Spleen (tissue), 7 donors: ENCODE measurements around the gene DEFB128.

Experiments
- POLR2A ChIP-seq, 3 donors: fragments of 450-650 bp; IDR thresholded peaks; one replicate each; pipeline ENCODE4 v1.5.1; 2017; ENCODE audit warnings: antibody characterized with exemption in 3 of 3, mild to moderate bottlenecking in 1 of 3
- TF ChIP-seq, protein P1 (sequence below), 11 experiments: fragments of 200-600 bp in 7 of 11; fragments of 450-650 bp in 4 of 11; sonication (generic) in 4 of 11; IDR thresholded peaks in 8 of 11; conservative IDR thresholded peaks in 3 of 11; 1 replicate in 7 of 11; 2 replicates in 4 of 11; pipeline versions ENCODE4 v1.4.0 to v1.8.0; 2016 to 2021; ENCODE audit warnings: antibody characterized with exemption in 11 of 11, inconsistent platforms in 4 of 11, mild to moderate bottlenecking in 1 of 11
- donor health status: DM: no; HTN: no; CAD: no; lungs with moderate emphysema.
- donor health status: DM: no; HTN: no; CAD: no.
- donor health status: DM: no; HTN: no; CAD: no.

DNA sequence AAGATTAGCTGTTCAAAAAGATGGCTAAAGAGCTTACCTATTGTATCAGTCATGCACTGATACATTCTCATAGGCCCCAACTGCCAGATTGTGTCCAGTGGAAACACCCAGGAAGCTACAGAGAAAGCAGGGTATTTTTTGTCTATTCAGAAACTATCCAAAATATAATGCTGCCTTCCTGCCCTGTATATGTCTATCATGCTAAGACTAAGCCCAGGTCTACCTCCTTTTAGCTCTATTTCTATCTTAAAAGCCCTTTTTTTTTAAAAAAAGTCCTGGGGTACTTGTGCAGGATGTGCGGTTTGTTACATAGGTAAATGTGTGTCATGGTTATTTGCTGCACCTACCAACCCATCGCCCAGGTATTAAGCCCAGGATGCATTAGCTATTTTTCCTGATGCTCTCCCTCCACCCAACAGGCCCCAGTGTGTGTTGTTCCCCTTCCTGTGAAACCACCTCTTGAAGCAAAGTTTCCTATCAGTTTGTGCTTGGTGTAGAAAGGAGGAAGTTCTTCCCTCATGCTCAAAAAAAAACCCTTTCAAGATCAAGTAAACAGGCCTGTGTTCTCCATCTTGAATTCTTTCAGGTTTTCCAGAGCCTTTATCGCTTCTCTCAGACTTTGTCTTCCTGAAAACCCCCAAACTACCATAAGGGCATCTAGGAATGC lies 38.1 kb upstream of the DEFB128 start:
- TF ChIP-seq, protein P1, sequence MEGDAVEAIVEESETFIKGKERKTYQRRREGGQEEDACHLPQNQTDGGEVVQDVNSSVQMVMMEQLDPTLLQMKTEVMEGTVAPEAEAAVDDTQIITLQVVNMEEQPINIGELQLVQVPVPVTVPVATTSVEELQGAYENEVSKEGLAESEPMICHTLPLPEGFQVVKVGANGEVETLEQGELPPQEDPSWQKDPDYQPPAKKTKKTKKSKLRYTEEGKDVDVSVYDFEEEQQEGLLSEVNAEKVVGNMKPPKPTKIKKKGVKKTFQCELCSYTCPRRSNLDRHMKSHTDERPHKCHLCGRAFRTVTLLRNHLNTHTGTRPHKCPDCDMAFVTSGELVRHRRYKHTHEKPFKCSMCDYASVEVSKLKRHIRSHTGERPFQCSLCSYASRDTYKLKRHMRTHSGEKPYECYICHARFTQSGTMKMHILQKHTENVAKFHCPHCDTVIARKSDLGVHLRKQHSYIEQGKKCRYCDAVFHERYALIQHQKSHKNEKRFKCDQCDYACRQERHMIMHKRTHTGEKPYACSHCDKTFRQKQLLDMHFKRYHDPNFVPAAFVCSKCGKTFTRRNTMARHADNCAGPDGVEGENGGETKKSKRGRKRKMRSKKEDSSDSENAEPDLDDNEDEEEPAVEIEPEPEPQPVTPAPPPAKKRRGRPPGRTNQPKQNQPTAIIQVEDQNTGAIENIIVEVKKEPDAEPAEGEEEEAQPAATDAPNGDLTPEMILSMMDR (IDR thresholded peaks at IDR 0.05 in 8 of 11, conservative IDR thresholded peaks at IDR 0.05 in 3 of 11), result no peak
- no peak for TF ChIP-seq POLR2A (IDR thresholded peaks at IDR 0.05)
